Bronchus fibroblast of lung (primary cell): ENCODE results near the gene FRMD5. TPM values are rescaled to one million over a fixed set of nuclear protein-coding genes. Genes with fewer than 3 reads are reported as not detected.

Experiments
- total RNA-seq: library from RNA; depleted of rRNA; stranded (reverse); fragments of >200 nt; gene quantifications from 2 replicates; pipeline ENCODE4 v1.2.3, GENCODE V29; 2015

FRMD5 gene
- 0.84 and 0.89 TPM in 2 replicates for total RNA-seq

DNA sequence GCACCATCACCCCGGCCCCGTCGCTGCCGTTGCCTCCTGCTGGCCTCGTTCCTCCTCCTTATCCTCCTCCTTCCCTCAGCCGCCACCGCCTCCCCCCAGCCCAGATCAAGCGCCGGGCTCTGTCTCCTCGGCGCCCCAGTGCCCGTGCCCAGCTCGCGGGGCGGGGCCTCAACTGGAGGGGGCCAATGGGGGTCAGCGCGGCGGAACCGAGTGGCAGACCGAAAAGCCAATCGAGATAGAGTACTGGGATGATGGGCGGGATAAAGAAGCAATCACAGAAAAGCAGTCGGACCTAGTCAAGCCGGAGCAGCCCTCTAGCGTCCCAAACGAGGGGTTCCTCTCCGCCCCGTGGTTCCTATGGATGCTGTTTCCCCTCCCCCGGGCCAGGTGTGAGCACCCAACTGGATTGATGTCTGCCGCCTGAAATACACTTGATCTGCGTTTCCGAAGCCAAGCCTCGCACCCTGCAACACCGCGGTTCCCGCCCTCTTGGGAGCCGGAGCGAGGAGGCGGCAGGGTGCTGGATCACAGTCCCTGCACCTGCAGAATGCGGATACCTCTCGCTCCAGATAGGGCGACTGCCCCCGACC lies at the start of gene FRMD5:
TSS of gene FRMD5 (minus strand) at position 121 of the 590 bp plus-strand sequence.

DNA sequence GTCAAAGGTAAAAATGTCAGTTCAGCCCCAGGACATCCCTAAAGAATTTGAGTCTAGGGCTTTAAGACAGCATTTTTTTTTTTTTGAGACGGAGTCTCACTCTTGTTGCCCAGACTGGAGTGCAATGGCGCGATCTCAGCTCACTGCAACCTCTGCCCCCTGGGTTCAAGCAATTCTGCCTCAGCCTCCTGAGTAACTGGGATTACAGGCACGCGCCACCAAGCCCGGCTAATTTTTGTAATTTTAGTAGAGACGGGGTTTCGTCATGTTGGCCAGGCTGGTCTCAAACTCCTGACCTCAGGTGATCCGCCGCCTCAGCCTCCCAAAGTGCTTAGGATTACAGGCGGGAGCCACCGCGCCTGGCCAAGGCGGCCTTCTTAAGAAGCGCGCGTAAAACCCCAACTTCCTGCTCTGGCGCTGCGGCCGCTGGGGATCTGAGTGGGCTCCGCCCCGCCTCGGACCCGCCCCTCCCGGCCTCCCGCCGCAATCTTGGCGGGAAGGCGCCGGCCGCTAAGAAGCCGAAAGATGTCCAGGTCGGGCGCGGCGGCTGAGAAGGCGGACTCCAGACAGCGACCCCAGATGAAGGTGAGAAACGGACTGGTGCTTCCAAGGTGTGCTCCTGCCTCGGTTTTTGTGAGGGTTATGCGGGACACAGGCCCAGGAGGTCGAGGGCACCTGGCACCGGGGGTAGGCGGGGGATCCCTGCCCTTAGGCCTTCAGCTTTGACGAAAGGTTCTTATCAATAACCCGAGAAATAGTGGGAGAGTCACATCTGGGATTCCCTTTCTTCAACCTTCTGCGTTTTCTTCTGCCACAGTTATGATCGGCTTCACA lies 368.3 kb downstream of the FRMD5 start, which contains the start of gene WDR76:
TSS of gene WDR76 (plus strand) at position 495 of the 834 bp plus-strand sequence. CDS start at position 526, 31 bp downstream.

GRCh38 chr15:43824302-43825246 lies 370.5 kb downstream of the FRMD5 start, which contains the start of gene MFAP1:
MFAP1 (minus strand) TSS chr15:43824690; CDS start chr15:43824569, 121 bp downstream.

Other genes with a start within 250 kb of the FRMD5 start
- 45.0 and 57.0 TPM in 2 replicates for gene GOLM2, start 93.4 kb upstream of the FRMD5 start, total RNA-seq
- 44.9 and 50.8 TPM in 2 replicates for gene CTDSPL2, start 232.4 kb upstream of the FRMD5 start, total RNA-seq